HepG2 (cell line): Measurements from ENCODE around the gene FABP2. TPM values are rescaled to one million over a fixed set of nuclear protein-coding genes. Genes with fewer than 3 reads are reported as not detected.
A peak's percentile ranks its signal among the peaks of the same experiment; 100 is the strongest.

Source experiments
- ARNT2 ChIP-seq: sonication (generic); formaldehyde crosslinking; IDR thresholded peaks from 2 replicates; pipeline ENCODE4 v1.8.0; 2022; ENCODE audit warnings: mild to moderate bottlenecking, low read depth, missing genetic modification reagents, moderate library complexity
- CREB1 ChIP-seq, 2 experiments: fragments of 450-650 bp in 1 of 2; IDR thresholded peaks; 2 replicates each; pipeline ENCODE4 v1.6.1; 2016 to 2017; ENCODE audit warnings: control low read depth in 1 of 2, mild to moderate bottlenecking in 1 of 2, missing compliant biosample characterization in 1 of 2, missing genetic modification characterization in 1 of 2
- HMG20B ChIP-seq: conservative IDR thresholded peaks from 2 replicates; pipeline ENCODE4 v1.6.1; 2016; ENCODE audit warnings: missing genetic modification reagents, missing compliant biosample characterization
- HNF4A ChIP-seq: sonication (generic); formaldehyde crosslinking; IDR thresholded peaks from 2 replicates; pipeline ENCODE4 v1.4.0; 2020; ENCODE audit warnings: missing genetic modification reagents
- KLF12 ChIP-seq: sonication (generic); formaldehyde crosslinking; IDR thresholded peaks from 2 replicates; pipeline ENCODE4 v1.4.0; 2020; ENCODE audit warnings: missing genetic modification reagents, borderline replicate concordance
- NKX3-1 ChIP-seq: sonication (generic); formaldehyde crosslinking; IDR thresholded peaks from 2 replicates; pipeline ENCODE4 v1.5.0; 2020; ENCODE audit warnings: missing genetic modification reagents
- NR2C2 ChIP-seq: sonication (generic); formaldehyde crosslinking; IDR thresholded peaks from 2 replicates; pipeline ENCODE4 v1.4.0; 2020; ENCODE audit warnings: missing genetic modification reagents, mild to moderate bottlenecking, moderate library complexity, borderline replicate concordance
- RFXAP ChIP-seq: sonication (generic); formaldehyde crosslinking; IDR thresholded peaks from 2 replicates; pipeline ENCODE4 v1.4.0; 2020; ENCODE audit warnings: missing genetic modification reagents, borderline replicate concordance
- SMC3 ChIP-seq: IDR thresholded peaks from 2 replicates; pipeline ENCODE4 v1.6.1; 2011; ENCODE audit warnings: low read length, improper control_type of control experiment
- TAF15 ChIP-seq: fragments of 200-400 bp; formaldehyde crosslinking; IDR thresholded peaks from one replicate; pipeline ENCODE4 v1.6.1; 2018; ENCODE audit warnings: mild to moderate bottlenecking, low read depth, low read length; ENCODE audit not compliant: poor library complexity, severe bottlenecking
- YEATS2 ChIP-seq: sonication (generic); formaldehyde crosslinking; IDR thresholded peaks from 2 replicates; pipeline ENCODE4 v1.4.0; 2020; ENCODE audit warnings: missing genetic modification reagents, borderline replicate concordance
- ZC3H4 ChIP-seq: sonication (generic); formaldehyde crosslinking; IDR thresholded peaks from 2 replicates; pipeline ENCODE4 v1.4.0; 2020; ENCODE audit warnings: missing genetic modification reagents, borderline replicate concordance
- ZNF160 ChIP-seq: sonication (generic); formaldehyde crosslinking; IDR thresholded peaks from 2 replicates; pipeline ENCODE4 v1.8.0; 2022; ENCODE audit warnings: mild to moderate bottlenecking, inconsistent platforms, missing genetic modification reagents
- ZNF282 ChIP-seq: fragments of 450-650 bp; IDR thresholded peaks from 2 replicates; pipeline ENCODE4 v1.6.1; 2018; ENCODE audit not compliant: partially characterized antibody
- ZNF501 ChIP-seq: sonication (generic); formaldehyde crosslinking; IDR thresholded peaks from 2 replicates; pipeline ENCODE4 v1.5.1; 2020; ENCODE audit warnings: mild to moderate bottlenecking, moderate library complexity, missing genetic modification reagents
- ZNF589 ChIP-seq: sonication (generic); formaldehyde crosslinking; conservative IDR thresholded peaks from 2 replicates; pipeline ENCODE4 v1.8.0; 2022; ENCODE audit warnings: mild to moderate bottlenecking, moderate library complexity, missing genetic modification reagents
- ZNF691 ChIP-seq: sonication (generic); formaldehyde crosslinking; IDR thresholded peaks from 2 replicates; pipeline ENCODE4 v1.4.0; 2020; ENCODE audit warnings: missing genetic modification reagents, low read depth, mild to moderate bottlenecking, borderline replicate concordance
- ZNF724P ChIP-seq: sonication (generic); formaldehyde crosslinking; IDR thresholded peaks from 2 replicates; pipeline ENCODE4 v1.8.0; 2022; ENCODE audit warnings: missing genetic modification reagents, borderline replicate concordance
- ZNF782 ChIP-seq: sonication (generic); formaldehyde crosslinking; IDR thresholded peaks from 2 replicates; pipeline ENCODE4 v1.4.0; 2020; ENCODE audit warnings: missing genetic modification reagents, mild to moderate bottlenecking, borderline replicate concordance
- ZSCAN22 ChIP-seq: sonication (generic); formaldehyde crosslinking; IDR thresholded peaks from 2 replicates; pipeline ENCODE4 v1.4.0; 2020; ENCODE audit warnings: mild to moderate bottlenecking, missing genetic modification reagents
- polyA plus RNA-seq, 8 experiments: library from polyadenylated mRNA; depleted of rRNA in 3 of 8; stranded (reverse) in 7 of 8; unstranded in 1 of 8; fragments of >200 nt; fragmentation: Illumina TruSeq in 4 of 8; extraction: Trizol in 4 of 8; gene quantifications; 2 replicates each; pipeline versions ENCODE4 v1.2.1 to v1.2.3, GENCODE V29; 2011 to 2016; ENCODE audit warnings: low read depth in 4 of 8, missing spikeins in 1 of 8, mixed read lengths in 1 of 8; ENCODE audit not compliant: insufficient read depth in 1 of 8
- total RNA-seq, 5 experiments: library from RNA; depleted of rRNA; stranded (reverse); fragments of >200 nt; fragmentation: Illumina TruSeq; extraction: Trizol; gene quantifications; 2 replicates each; pipeline ENCODE4 v1.2.3, GENCODE V29; 2016; ENCODE audit warnings: low read depth in 1 of 5
- TF ChIP-seq, protein P1 (sequence below): sonication (generic); formaldehyde crosslinking; IDR thresholded peaks from 2 replicates; pipeline ENCODE4 v1.5.0; 2020; ENCODE audit warnings: missing genetic modification reagents
- TF ChIP-seq, protein P2 (sequence below): sonication (generic); formaldehyde crosslinking; IDR thresholded peaks from 2 replicates; pipeline ENCODE4 v1.4.0; 2020; ENCODE audit warnings: missing genetic modification reagents
- TF ChIP-seq, protein P3 (sequence below): sonication (generic); formaldehyde crosslinking; IDR thresholded peaks from 2 replicates; pipeline ENCODE4 v1.5.1; 2020; ENCODE audit warnings: missing genetic modification reagents, mild to moderate bottlenecking, borderline replicate concordance

The FABP2 gene
- total and polyA plus RNA-seq, 2 of the 13 experiments (the other 11 are each of a cell fraction or from before 2014, with no cell fraction given) = 0.78 to 1.2 TPM

DNA sequence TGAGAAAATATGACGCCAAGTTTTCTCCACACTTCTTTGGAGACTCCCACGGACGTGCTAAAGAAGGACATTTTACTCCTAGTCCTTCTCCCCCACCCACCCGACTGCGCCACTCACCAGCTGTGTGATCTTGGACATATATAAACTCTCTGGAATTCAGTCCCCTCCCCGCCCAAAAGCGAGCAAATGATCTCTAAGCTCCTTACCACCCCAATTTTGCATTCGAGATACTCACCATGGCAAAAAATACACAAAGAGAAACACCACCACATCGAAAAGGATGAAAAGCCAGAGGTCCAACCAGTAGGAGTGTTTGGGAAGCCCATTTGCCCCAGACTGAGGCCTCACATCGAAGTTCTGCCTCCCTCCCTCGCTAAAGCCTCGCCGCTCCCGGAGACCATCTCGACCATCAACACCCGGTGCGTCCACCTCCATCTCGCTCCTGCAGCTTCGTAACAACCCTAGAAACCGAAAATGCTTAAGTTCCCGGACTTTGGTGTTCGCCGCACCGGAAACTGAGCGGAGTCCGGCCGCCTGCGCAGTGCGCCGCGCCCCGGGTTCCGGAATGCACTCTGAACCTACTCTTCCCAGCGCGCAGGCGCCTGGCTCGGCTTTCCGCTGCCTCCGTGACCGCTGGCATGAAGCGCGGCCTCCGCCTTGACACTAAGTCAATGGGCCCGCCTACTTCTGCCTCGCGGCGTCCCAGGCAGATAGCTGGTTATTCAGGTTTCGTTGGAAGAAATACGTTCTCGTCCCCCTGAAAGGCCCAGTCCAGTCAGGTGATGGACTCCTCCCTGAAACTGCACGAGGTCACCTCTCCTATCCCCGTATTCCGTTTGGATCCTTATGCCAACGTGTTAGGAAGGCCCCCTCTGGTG, 21.6 kb downstream of the FABP2 start (continued):
- peak; percentile 83 for TF ChIP-seq ZNF691 (CRISPR knock-in tag)
- TF ChIP-seq HMG20B (CRISPR knock-in tag) = no peak
- peak; percentile 30; the same call in 1 of the 2 replicates for TF ChIP-seq SMC3
- peak; percentile 93 for TF ChIP-seq ZNF501 (CRISPR knock-in tag)
- TF ChIP-seq, protein P1, sequence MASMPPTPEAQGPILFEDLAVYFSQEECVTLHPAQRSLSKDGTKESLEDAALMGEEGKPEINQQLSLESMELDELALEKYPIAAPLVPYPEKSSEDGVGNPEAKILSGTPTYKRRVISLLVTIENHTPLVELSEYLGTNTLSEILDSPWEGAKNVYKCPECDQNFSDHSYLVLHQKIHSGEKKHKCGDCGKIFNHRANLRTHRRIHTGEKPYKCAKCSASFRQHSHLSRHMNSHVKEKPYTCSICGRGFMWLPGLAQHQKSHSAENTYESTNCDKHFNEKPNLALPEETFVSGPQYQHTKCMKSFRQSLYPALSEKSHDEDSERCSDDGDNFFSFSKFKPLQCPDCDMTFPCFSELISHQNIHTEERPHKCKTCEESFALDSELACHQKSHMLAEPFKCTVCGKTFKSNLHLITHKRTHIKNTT = no peak
- TF ChIP-seq CREB1 (IDR thresholded peaks at IDR 0.05) = no peak
- no peak; the same call in 1 of the 2 replicates for TF ChIP-seq CREB1 (CRISPR knock-in tag; IDR thresholded peaks at IDR 0.05)
- peak; percentile 83; the same call in 1 of the 2 replicates for TF ChIP-seq ZSCAN22 (CRISPR knock-in tag)
- TF ChIP-seq ZNF724P = 0 out of 2 replicates have a peak, but pooled peaks have one; percentile 66
- no peak for TF ChIP-seq TAF15
- peak; percentile 66; the same call in 1 of the 2 replicates for TF ChIP-seq KLF12
- TF ChIP-seq NR2C2 (CRISPR knock-in tag) = peak; percentile 88
- TF ChIP-seq ARNT2 (CRISPR knock-in tag) = peak; percentile 85; the same call in 1 of the 2 replicates
- TF ChIP-seq, protein P2, sequence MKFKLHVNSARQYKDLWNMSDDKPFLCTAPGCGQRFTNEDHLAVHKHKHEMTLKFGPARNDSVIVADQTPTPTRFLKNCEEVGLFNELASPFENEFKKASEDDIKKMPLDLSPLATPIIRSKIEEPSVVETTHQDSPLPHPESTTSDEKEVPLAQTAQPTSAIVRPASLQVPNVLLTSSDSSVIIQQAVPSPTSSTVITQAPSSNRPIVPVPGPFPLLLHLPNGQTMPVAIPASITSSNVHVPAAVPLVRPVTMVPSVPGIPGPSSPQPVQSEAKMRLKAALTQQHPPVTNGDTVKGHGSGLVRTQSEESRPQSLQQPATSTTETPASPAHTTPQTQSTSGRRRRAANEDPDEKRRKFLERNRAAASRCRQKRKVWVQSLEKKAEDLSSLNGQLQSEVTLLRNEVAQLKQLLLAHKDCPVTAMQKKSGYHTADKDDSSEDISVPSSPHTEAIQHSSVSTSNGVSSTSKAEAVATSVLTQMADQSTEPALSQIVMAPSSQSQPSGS = peak; percentile 71
- no peak for TF ChIP-seq ZNF282
- TF ChIP-seq, protein P3, sequence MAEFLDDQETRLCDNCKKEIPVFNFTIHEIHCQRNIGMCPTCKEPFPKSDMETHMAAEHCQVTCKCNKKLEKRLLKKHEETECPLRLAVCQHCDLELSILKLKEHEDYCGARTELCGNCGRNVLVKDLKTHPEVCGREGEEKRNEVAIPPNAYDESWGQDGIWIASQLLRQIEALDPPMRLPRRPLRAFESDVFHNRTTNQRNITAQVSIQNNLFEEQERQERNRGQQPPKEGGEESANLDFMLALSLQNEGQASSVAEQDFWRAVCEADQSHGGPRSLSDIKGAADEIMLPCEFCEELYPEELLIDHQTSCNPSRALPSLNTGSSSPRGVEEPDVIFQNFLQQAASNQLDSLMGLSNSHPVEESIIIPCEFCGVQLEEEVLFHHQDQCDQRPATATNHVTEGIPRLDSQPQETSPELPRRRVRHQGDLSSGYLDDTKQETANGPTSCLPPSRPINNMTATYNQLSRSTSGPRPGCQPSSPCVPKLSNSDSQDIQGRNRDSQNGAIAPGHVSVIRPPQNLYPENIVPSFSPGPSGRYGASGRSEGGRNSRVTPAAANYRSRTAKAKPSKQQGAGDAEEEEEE (CRISPR knock-in tag) = peak; percentile 86; the same call in 1 of the 2 replicates
- no peak for TF ChIP-seq ZC3H4
- peak; percentile 72; the same call in 1 of the 2 replicates for TF ChIP-seq RFXAP (CRISPR knock-in tag)
- TF ChIP-seq ZNF589 (CRISPR knock-in tag) = peak; percentile 90
- TF ChIP-seq ZNF782 = peak; percentile 89; the same call in 1 of the 2 replicates
- TF ChIP-seq YEATS2 (CRISPR knock-in tag) = peak; percentile 88
- TF ChIP-seq HNF4A (CRISPR knock-in tag) = peak; percentile 76
- peak; percentile 55; the same call in 1 of the 2 replicates for TF ChIP-seq ZNF160 (CRISPR knock-in tag)
- no peak for TF ChIP-seq NKX3-1 (CRISPR knock-in tag)
